Neural progenitor cell (in vitro differentiated cells): ENCODE measurements around the gene CBY1. TPM values are rescaled to one million over a fixed set of nuclear protein-coding genes. Genes with fewer than 3 reads are reported as not detected.
A peak's percentile ranks its signal among the peaks of the same experiment; 100 is the strongest.

Source experiments
- DNase-seq: peaks from one replicate; pipeline ENCODE4 v3.0.0-alpha.2; 2016; ENCODE audit warnings: low spot score
- H2AFZ ChIP-seq: fragments of 200-600 bp; sonication (generic); replicated peaks from 2 replicates; pipeline ENCODE4 v1.6.1; 2016; ENCODE audit warnings: antibody characterized with exemption
- H3F3A ChIP-seq: fragments of 200-600 bp; sonication (generic); 2 replicates; pipeline ENCODE4 v1.6.1; 2016; ENCODE audit warnings: antibody characterized with exemption, low read depth
- H3K27ac ChIP-seq: fragments of 200-600 bp; sonication (generic); 2 replicates; pipeline ENCODE4 v1.5.1; 2016; ENCODE audit warnings: mild to moderate bottlenecking
- H3K27me3 ChIP-seq: fragments of 200-600 bp; sonication (generic); 2 replicates; pipeline ENCODE4 v1.6.1; 2016; ENCODE audit warnings: mild to moderate bottlenecking, moderate library complexity
- H3K36me3 ChIP-seq: fragments of 200-600 bp; sonication (generic); 2 replicates; pipeline ENCODE4 v1.5.1; 2016
- H3K4me1 ChIP-seq: fragments of 200-600 bp; sonication (generic); 2 replicates; pipeline ENCODE4 v1.6.1; 2016; ENCODE audit warnings: mixed run types
- H3K4me2 ChIP-seq: fragments of 200-600 bp; sonication (generic); 2 replicates; pipeline ENCODE4 v1.6.1; 2016
- H3K4me3 ChIP-seq: fragments of 200-600 bp; sonication (generic); 2 replicates; pipeline ENCODE4 v1.5.1; 2016
- H3K79me2 ChIP-seq: fragments of 200-600 bp; sonication (generic); 2 replicates; pipeline ENCODE4 v1.6.1; 2016; ENCODE audit warnings: low read depth
- H3K9ac ChIP-seq: fragments of 200-600 bp; sonication (generic); 2 replicates; pipeline ENCODE4 v1.6.1; 2016
- H3K9me3 ChIP-seq: fragments of 200-600 bp; sonication (generic); 2 replicates; pipeline ENCODE4 v1.5.1; 2016; ENCODE audit warnings: low read depth
- H4K20me1 ChIP-seq: fragments of 200-600 bp; sonication (generic); 2 replicates; pipeline ENCODE4 v1.6.1; 2016; ENCODE audit warnings: low read depth
- H3K27ac Mint-ChIP-seq: 3 replicates; pipeline ENCODE4 v1.8.0; 2021; ENCODE audit warnings: mixed read lengths
- H3K27me3 Mint-ChIP-seq: 2 replicates; pipeline ENCODE4 v1.8.0; 2022; ENCODE audit warnings: low read depth, mild to moderate bottlenecking, inconsistent platforms, moderate library complexity, mixed read lengths; ENCODE audit not compliant: insufficient read depth
- H3K36me3 Mint-ChIP-seq: 3 replicates; pipeline ENCODE4 v1.8.0; 2021; ENCODE audit warnings: mixed read lengths
- H3K4me1 Mint-ChIP-seq: 3 replicates; pipeline ENCODE4 v1.8.0; 2021; ENCODE audit warnings: mixed read lengths
- H3K4me3 Mint-ChIP-seq: 3 replicates; pipeline ENCODE4 v1.8.0; 2021; ENCODE audit warnings: mild to moderate bottlenecking, moderate library complexity, mixed read lengths
- H3K9me3 Mint-ChIP-seq: 3 replicates; pipeline ENCODE4 v1.8.0; 2020; ENCODE audit warnings: mixed read lengths
- CTCF ChIP-seq: fragments of 200-600 bp; sonication (generic); IDR thresholded peaks from 2 replicates; pipeline ENCODE4 v1.5.1; 2017; ENCODE audit warnings: antibody characterized with exemption, mild to moderate bottlenecking
- EZH2 ChIP-seq: fragments of 200-600 bp; sonication (generic); IDR thresholded peaks from 2 replicates; pipeline ENCODE4 v1.6.1; 2017; ENCODE audit warnings: antibody characterized with exemption, mild to moderate bottlenecking, moderate library complexity
- EZH2phosphoT487 ChIP-seq: fragments of 200-600 bp; sonication (generic); IDR thresholded peaks from 2 replicates; pipeline ENCODE4 v1.6.1; 2017; ENCODE audit warnings: antibody characterized with exemption
- total RNA-seq: library from RNA; depleted of rRNA; stranded (reverse); fragments of >200 nt; gene quantifications from 2 replicates; pipeline ENCODE4 v1.2.3, GENCODE V29; 2015; ENCODE audit warnings: low replicate concordance

The CBY1 gene
- total RNA-seq, 1 donor from 2014 or later, result 25.8 TPM

GRCh38 chr22:38698407-38699094 lies 42.1 kb downstream of the CBY1 start:
- no peak for DNase-seq
- Mint-ChIP-seq H3K9me3 (no peaks in the 10 kb centered on the region), H3K4me3 (peak overlapping the region; percentile 98), H3K27ac (no peak overlapping the region), H3K27me3 (peaks cover 6% of the 10 kb centered on the region), H3K4me1 (peaks cover 45% of the 10 kb centered on the region), H3K36me3 (peaks cover 8% of the 10 kb centered on the region)
- Histone ChIP-seq H4K20me1 (peaks cover 41% of the 10 kb centered on the region), H3K27me3 (peaks cover 9% of the 10 kb centered on the region), H3K4me3 (peak overlapping the region; percentile 98), H3F3A (peaks cover 13% of the 10 kb centered on the region), H3K36me3 (no peaks in the 10 kb centered on the region), H2AFZ (no peak overlapping the region), H3K9me3 (no peaks in the 10 kb centered on the region), H3K4me2 (peak overlapping the region; percentile 96), H3K79me2 (peaks cover 57% of the 10 kb centered on the region), H3K4me1 (peaks cover 25% of the 10 kb centered on the region), H3K27ac (no peak overlapping the region), H3K9ac (no peak overlapping the region)
- no peak for TF ChIP-seq EZH2phosphoT487
- TF ChIP-seq CTCF, result no peak
- TF ChIP-seq EZH2, result no peak

- H3K4me1 Mint-ChIP-seq, result peaks cover 49% of the 10 kb centered on the region
Measured at GRCh38 chr22:38699143-38699542, 42.7 kb downstream of the CBY1 start.

GRCh38 chr22:38699784-38700183 lies 43.3 kb downstream of the CBY1 start:
- Histone ChIP-seq H3K4me2 (peak overlapping the region; percentile 96), H3K79me2 (peaks cover 47% of the 10 kb centered on the region), H3K4me1 (peaks cover 29% of the 10 kb centered on the region), H3K9me3 (no peaks in the 10 kb centered on the region), H3K4me3 (peak overlapping the region; percentile 98), H3K27me3 (peaks cover 9% of the 10 kb centered on the region), H3K27ac (no peak overlapping the region), H3F3A (peaks cover 19% of the 10 kb centered on the region), H3K9ac (peak overlapping the region; percentile 79), H4K20me1 (peaks cover 33% of the 10 kb centered on the region), H2AFZ (no peak overlapping the region), H3K36me3 (no peaks in the 10 kb centered on the region)
- Mint-ChIP-seq H3K4me1 (peaks cover 54% of the 10 kb centered on the region), H3K4me3 (peak overlapping the region; percentile 98), H3K27me3 (peaks cover 10% of the 10 kb centered on the region), H3K9me3 (no peaks in the 10 kb centered on the region), H3K36me3 (peaks cover 6% of the 10 kb centered on the region), H3K27ac (peak overlapping the region; percentile 53)
- TF ChIP-seq CTCF (no peak), EZH2phosphoT487 (no peak), EZH2 (no peak)
- no peak for DNase-seq

More at GRCh38 chr22:38699143-38699542, 42.7 kb downstream of the CBY1 start:
- H3K36me3 Mint-ChIP-seq, result peaks cover 8% of the 10 kb centered on the region
- no peak overlapping the region for H3K27ac ChIP-seq
- no peak overlapping the region for H2AFZ ChIP-seq
- peak overlapping the region; percentile 98 for H3K4me3 ChIP-seq
- peaks cover 25% of the 10 kb centered on the region for H3K4me1 ChIP-seq
- H3K27me3 ChIP-seq, result peaks cover 9% of the 10 kb centered on the region
- peaks cover 52% of the 10 kb centered on the region for H3K79me2 ChIP-seq
- no peaks in the 10 kb centered on the region for H3K36me3 ChIP-seq
- TF ChIP-seq EZH2phosphoT487 (no peak), EZH2 (no peak), CTCF (no peak)
- no peak overlapping the region for H3K27ac Mint-ChIP-seq
- no peaks in the 10 kb centered on the region for H3K9me3 Mint-ChIP-seq
- H3K9me3 ChIP-seq, result no peaks in the 10 kb centered on the region
- no peak overlapping the region for H3K9ac ChIP-seq
- H3K4me3 Mint-ChIP-seq, result peak overlapping the region; percentile 98
- peaks cover 6% of the 10 kb centered on the region for H3K27me3 Mint-ChIP-seq
- no peak for DNase-seq
- H3F3A ChIP-seq, result peaks cover 13% of the 10 kb centered on the region
- H4K20me1 ChIP-seq, result peaks cover 35% of the 10 kb centered on the region
- H3K4me2 ChIP-seq, result peak overlapping the region; percentile 96
